Pancreas (tissue), 10 donors: Measurements from ENCODE around the gene KRT86. TPM values are rescaled to one million over a fixed set of nuclear protein-coding genes. Genes with fewer than 3 reads are reported as not detected.

Experiments used
- ATAC-seq, 4 donors: fragments of 200-7000 bp; cut with Tn5 transposase; one replicate each; pipeline versions ENCODE4 v1.8.0 to v1.9.1; 2020; ENCODE audit warnings: mild to moderate bottlenecking in 4 of 4, moderate library complexity in 4 of 4
- DNase-seq, 6 donors: peaks; one replicate each; pipeline ENCODE4 v3.0.0-alpha.2; 2020
- FAIRE-seq: peaks from 2 replicates; lab custom pipeline; 2012; peaks lifted over from hg19 to GRCh38; lab: Jason Lieb, UNC
- H3K27ac ChIP-seq, 4 donors: fragments of 200-600 bp; sonication (generic); 1 replicate in 3 of 4; 2 replicates in 1 of 4; pipeline versions ENCODE4 v1.5.0 to v1.8.0; 2020
- H3K27me3 ChIP-seq, 4 donors: fragments of 200-600 bp; one replicate each; pipeline ENCODE4 v1.8.0; 2021
- H3K36me3 ChIP-seq, 3 donors: fragments of 200-600 bp; sonication (generic) in 1 of 3; one replicate each; pipeline versions ENCODE4 v1.5.0 to v1.8.0; 2020 to 2021
- H3K4me1 ChIP-seq, 3 donors: fragments of 200-600 bp; one replicate each; pipeline ENCODE4 v1.8.0; 2021
- H3K4me3 ChIP-seq, 4 donors: fragments of 200-600 bp; sonication (generic) in 2 of 4; one replicate each; pipeline versions ENCODE4 v1.5.0 to v1.8.0; 2020 to 2021
- H3K9me3 ChIP-seq, 4 donors: fragments of 200-600 bp; one replicate each; pipeline ENCODE4 v1.8.0; 2021
- WGBS, 2 donors: extraction: QIAGEN DNeasy Blood & Tissue Kit; methylation state at CpG; one replicate each; pipeline ENCODE4 v1.1.7; 2013; 5-methylcytosine and 5-hydroxymethylcytosine counted together
- intact Hi-C, 3 donors: fragments of 100-400 bp; cut with DNase I; formaldehyde crosslinking; loops; one replicate each; pipeline versions ENCODE4 v1.11.1 to v1.14.2; 2022
- polyA plus RNA-seq, 2 donors: library from polyadenylated mRNA; stranded (reverse); fragments of 200-250 nt; gene quantifications; one replicate each; pipeline ENCODE4 v1.2.3, GENCODE V29; 2013
- total RNA-seq, 6 donors: library from RNA; stranded (reverse); fragmentation: NEBNext Ultra II Directional in 4 of 6; extraction: Animal tissue kit (Norgen Biotek cat#: 25700) in 4 of 6; gene quantifications; one replicate each; pipeline versions ENCODE4 v1.2.1 to v1.2.4, GENCODE V29; 2021 to 2023
- TF ChIP-seq, protein P1 (sequence below), 4 donors: fragments of 200-600 bp; sonication (generic) in 3 of 4; IDR thresholded peaks; one replicate each; pipeline versions ENCODE4 v1.5.0 to v1.8.0; 2021; ENCODE audit warnings: antibody characterized with exemption in 4 of 4
- donor health status: healthy with polysubstance abuse.
- donor health status: DM: no; HTN: no; CAD: no; lungs with moderate emphysema.
- donor health status: DM: no; HTN: no; CAD: no.
- donor health status: control.
- donor health status: control.
- donor health status: Bipolar disorder and iron deficiency.
- donor health status: DM: yes; HTN: yes; CAD: no.
- donor health status: DM: no; HTN: no; CAD: no.
- donor health status: DM: no; HTN: no; CAD: no.
- donor health status: DM: yes; HTN: yes; CAD: no.

Gene KRT86
- total and polyA plus RNA-seq, 8 donors: 0.60 to 3.3 (median 1.8) TPM

DNA sequence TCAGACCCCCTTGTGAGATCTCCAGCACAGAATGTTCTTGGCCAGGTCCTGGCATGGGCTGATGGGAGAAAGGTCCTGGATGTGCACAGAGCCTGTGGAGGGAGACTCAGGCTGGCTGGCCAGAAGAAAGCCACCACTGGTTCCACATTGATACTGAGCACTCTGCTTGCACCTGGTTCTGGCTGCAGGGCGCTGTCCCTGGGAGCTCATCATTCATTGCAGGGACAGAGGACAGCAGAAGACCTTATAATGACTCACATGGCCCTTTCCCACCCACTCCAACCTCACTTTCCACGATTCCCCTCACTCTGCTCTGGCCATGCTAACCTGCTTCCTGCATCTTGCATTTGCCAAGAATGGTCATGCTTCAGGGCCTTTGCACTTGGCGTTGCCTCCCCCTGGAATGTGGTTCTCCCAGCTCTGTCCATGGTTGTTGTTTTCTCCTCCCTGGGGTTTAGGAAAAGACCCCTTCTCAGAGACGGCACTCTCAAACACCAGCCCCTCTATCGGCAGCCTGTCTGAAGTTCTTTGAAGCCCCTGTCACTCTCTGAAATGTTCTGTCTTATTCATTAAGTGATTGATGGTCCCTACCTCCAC lies 31.1 kb upstream of the KRT86 start:
- no peak for FAIRE-seq
- Histone ChIP-seq H3K36me3 (no peaks in the 10 kb centered on the region), H3K27ac (peak overlapping the region; percentile 80 to 96 (median 96)), H3K27me3 (no peaks in the 10 kb centered on the region), H3K4me1 (peaks cover 47 to 53% (median 50%) of the 10 kb centered on the region in 3 donors), H3K4me3 (no peak overlapping the region), H3K9me3 (no peaks in the 10 kb centered on the region)
- ATAC-seq: peak in 2 of 4 donors; percentile 5 to 6
- peak in 3 of 6 donors; percentile 33 to 53 (median 46) for DNase-seq
- 51 to 56% methylated on average over 5 of the region's 5 CpGs for whole genome bisulfite sequencing, 2 donors
- TF ChIP-seq, protein P1, sequence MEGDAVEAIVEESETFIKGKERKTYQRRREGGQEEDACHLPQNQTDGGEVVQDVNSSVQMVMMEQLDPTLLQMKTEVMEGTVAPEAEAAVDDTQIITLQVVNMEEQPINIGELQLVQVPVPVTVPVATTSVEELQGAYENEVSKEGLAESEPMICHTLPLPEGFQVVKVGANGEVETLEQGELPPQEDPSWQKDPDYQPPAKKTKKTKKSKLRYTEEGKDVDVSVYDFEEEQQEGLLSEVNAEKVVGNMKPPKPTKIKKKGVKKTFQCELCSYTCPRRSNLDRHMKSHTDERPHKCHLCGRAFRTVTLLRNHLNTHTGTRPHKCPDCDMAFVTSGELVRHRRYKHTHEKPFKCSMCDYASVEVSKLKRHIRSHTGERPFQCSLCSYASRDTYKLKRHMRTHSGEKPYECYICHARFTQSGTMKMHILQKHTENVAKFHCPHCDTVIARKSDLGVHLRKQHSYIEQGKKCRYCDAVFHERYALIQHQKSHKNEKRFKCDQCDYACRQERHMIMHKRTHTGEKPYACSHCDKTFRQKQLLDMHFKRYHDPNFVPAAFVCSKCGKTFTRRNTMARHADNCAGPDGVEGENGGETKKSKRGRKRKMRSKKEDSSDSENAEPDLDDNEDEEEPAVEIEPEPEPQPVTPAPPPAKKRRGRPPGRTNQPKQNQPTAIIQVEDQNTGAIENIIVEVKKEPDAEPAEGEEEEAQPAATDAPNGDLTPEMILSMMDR (IDR thresholded peaks at IDR 0.05): no peak
- intact Hi-C loops: no loop called here

DNA sequence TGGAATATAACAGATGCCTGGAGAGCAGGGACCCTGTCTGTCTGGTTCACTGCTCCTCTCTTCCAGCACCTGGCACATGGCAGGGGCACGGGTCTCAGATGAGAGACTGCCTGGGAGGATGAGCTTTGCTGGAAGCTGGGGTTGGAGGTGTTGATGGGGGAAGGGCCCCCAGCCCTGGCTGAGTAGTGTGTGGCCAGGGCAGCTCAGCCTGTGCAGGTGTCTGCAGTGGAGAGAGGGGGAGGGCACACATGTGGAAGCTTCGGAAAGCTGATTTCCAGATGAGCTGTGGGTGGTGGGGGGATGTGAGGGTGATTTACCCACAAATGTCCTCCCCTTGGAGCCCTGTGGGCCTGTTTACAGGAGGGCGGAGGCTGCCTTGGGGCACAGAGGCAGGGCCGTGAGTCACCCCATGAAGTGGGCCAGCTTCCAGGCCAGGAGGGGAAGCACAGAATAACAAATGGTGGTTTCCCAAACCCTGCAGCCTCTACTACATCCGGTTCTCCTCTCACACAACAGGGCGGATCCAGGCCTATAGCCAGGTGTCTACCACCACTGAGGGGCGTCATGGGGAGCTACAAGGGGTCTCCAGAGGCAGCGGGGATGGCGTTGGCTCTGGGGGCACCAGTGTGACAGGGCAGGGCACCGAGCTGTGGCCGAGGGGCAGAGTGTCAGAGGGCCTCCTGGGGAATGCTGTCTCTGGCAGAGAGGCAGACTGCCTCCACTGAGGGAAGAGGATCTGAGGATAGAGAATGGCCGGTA lies 30.4 kb upstream of the KRT86 start:
- Histone ChIP-seq H3K4me1 (peaks cover 54 to 59% (median 57%) of the 10 kb centered on the region in 3 donors), H3K27me3 (no peaks in the 10 kb centered on the region), H3K4me3 (peak overlapping the region in 1 of 4 donors; percentile 8), H3K27ac (peak overlapping the region; percentile 80 to 96 (median 96)), H3K9me3 (no peaks in the 10 kb centered on the region), H3K36me3 (no peaks in the 10 kb centered on the region)
- intact Hi-C loops: no loop called here
- WGBS, 2 donors: 17 to 20% methylated on average over 12 of the region's 12 CpGs
- DNase-seq (peak; percentile 86 to 96 (median 94)), FAIRE-seq (no peak), ATAC-seq (peak; percentile 74 to 87 (median 78))
- TF ChIP-seq, protein P1 (IDR thresholded peaks at IDR 0.05): no peak

DNA sequence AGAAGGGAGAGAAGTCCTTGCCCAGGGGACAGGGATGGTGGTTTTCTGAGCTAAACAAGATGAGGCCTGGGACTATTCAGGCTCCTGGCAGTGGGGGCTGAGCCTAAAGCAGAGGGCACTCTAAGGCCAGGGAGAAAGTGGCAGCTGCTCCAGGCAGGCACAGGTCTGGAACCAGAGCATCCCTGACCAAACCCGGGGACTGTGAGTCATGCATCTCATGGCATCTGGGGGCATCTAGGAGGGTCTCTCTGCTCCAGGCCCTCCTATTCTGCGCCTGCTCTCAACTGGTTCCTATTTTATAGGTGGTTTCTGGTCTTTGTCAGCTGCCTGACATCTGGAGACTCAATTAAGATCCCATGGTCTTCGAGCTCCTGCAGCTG lies 29.8 kb upstream of the KRT86 start:
- Histone ChIP-seq H3K9me3 (no peaks in the 10 kb centered on the region), H3K27ac (peak overlapping the region; percentile 80 to 96 (median 96)), H3K27me3 (no peaks in the 10 kb centered on the region), H3K4me1 (peaks cover 57 to 62% (median 59%) of the 10 kb centered on the region in 3 donors), H3K36me3 (no peaks in the 10 kb centered on the region), H3K4me3 (peak overlapping the region in 1 of 4 donors; percentile 8)
- peak in 3 of 6 donors; percentile 46 to 55 (median 48) for DNase-seq
- ATAC-seq: peak in 3 of 4 donors; percentile 7 to 19 (median 8)
- WGBS, 2 donors: 69 to 70% methylated on average over 3 of the region's 3 CpGs
- TF ChIP-seq, protein P1 (IDR thresholded peaks at IDR 0.05): no peak
- intact Hi-C loops: no loop called here
- FAIRE-seq: no peak

DNA sequence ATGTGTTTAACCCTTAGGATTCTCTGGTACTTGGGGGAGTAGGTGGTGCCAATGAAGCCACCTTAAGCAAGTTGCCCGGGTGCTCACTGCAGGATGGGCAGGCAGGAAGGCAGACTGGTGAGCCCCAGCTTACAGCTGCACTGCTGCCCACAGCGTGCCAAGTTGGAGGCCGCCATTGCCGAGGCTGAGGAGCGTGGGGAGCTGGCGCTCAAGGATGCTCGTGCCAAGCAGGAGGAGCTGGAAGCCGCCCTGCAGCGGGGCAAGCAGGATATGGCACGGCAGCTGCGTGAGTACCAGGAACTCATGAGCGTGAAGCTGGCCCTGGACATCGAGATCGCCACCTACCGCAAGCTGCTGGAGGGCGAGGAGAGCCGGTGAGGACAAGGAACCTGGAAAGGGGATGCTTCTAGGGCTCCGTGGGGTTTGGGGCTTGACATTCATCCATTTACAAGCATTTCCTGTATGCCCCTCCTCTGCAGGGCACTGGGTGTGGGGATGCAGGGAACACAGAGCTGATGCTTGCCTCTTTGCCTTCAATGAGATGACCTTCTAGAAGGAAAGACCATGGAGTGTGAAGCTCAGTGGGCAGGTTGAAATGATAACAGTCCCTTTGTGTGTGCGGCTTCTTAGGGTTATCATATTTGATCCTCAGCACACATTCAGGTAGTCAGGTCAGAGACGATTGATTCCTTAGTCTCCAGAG lies 29.0 kb upstream of the KRT86 start:
- WGBS, 2 donors: 62 to 82% methylated on average over 20 of the region's 20 CpGs
- FAIRE-seq (no peak), DNase-seq (peak; percentile 64 to 86 (median 77)), ATAC-seq (peak in 1 of 4 donors; percentile 2)
- TF ChIP-seq, protein P1 (IDR thresholded peaks at IDR 0.05): no peak
- Histone ChIP-seq H3K27ac (peak overlapping the region; percentile 0 to 96 (median 88)), H3K4me3 (peak overlapping the region in 1 of 4 donors; percentile 43), H3K4me1 (peaks cover 63 to 70% (median 65%) of the 10 kb centered on the region in 3 donors), H3K9me3 (no peaks in the 10 kb centered on the region), H3K27me3 (no peaks in the 10 kb centered on the region), H3K36me3 (no peaks in the 10 kb centered on the region)
- intact Hi-C loops: no loop called here
